ENCODE data around the gene PMM2. TPM values are rescaled to one million over a fixed set of nuclear protein-coding genes. Genes with fewer than 3 reads are reported as not detected.

The PMM2 gene
- total and polyA plus RNA-seq, 9 of the 15 experiments (the other 6 are each of a cell fraction or from before 2014, with no cell fraction given) = 5.6 to 42.7 (median 25.9) TPM

- TF ChIP-seq TFE3 (CRISPR knock-in tag; IDR thresholded peaks at IDR 0.05) (no peak), ZNF449 (CRISPR knock-in tag; IDR thresholded peaks at IDR 0.05) (no peak), RBM17 (IDR thresholded peaks at IDR 0.05; ENCODE audit: borderline replicate concordance, low read depth, low read length) (no peak), MITF (IDR thresholded peaks at IDR 0.05) (0 out of 2 replicates have a peak, but pooled peaks have one; percentile 5), LARP7 (IDR thresholded peaks at IDR 0.05) (no peak), PREB (CRISPR knock-in tag; IDR thresholded peaks at IDR 0.05) (no peak), THRAP3 (IDR thresholded peaks at IDR 0.05; ENCODE audit: borderline replicate concordance) (no peak), ZNF707 (CRISPR knock-in tag; conservative IDR thresholded peaks at IDR 0.05) (no peak), MXD1 (CRISPR knock-in tag; IDR thresholded peaks at IDR 0.05; ENCODE audit: borderline replicate concordance, poor library complexity, severe bottlenecking) (peak; percentile 93), PTRF (tag; IDR thresholded peaks at IDR 0.05) (no peak), ZSCAN32 (CRISPR knock-in tag; IDR thresholded peaks at IDR 0.05) (no peak), THAP7 (CRISPR knock-in tag; IDR thresholded peaks at IDR 0.05) (no peak), ZNF224 (CRISPR knock-in tag; IDR thresholded peaks at IDR 0.05) (peak; percentile 78; the same call in 1 of the 2 replicates), JUND (IDR thresholded peaks at IDR 0.05; ENCODE audit: borderline replicate concordance, low read depth, low read length) (peak; percentile 53; the same call in 1 of the 2 replicates), JUND (tag; IDR thresholded peaks at IDR 0.05; ENCODE audit: borderline replicate concordance, low read depth, low read length) (0 out of 3 replicates have a peak, but pooled peaks have one; percentile 36), TAF7 (tag; IDR thresholded peaks at IDR 0.05) (peak; percentile 49), ZBTB5 (IDR thresholded peaks at IDR 0.05) (no peak), BDP1 (IDR thresholded peaks at IDR 0.05; ENCODE audit: insufficient read depth, insufficient read length) (no peak), ZC3H8 (IDR thresholded peaks at IDR 0.05) (no peak)
These were observed at the start of gene PMM2, which contains the start of gene TMEM186 (continued) for GRCh38 chr16:8797364-8798173.

Data from K562 (cell line).